Activated CD8-positive, alpha-beta memory T cell treated with anti-CD3 and anti-CD28 coated beads for 4 hours (primary cell): ENCODE results near the gene HIC1.

Experiments used
- DNase-seq, 2 donors: peaks; one replicate each; pipeline ENCODE4 v3.0.0-alpha.2; 2020; ENCODE audit warnings: low read depth in 2 of 2

Gene HIC1

GRCh38 chr17:2043785-2044184 lies 11.1 kb upstream of the HIC1 start:
- DNase-seq = no peak

- DNase-seq = no peak
Observed at GRCh38 chr17:2044263-2044894, 10.5 kb upstream of the HIC1 start.

GRCh38 chr17:2047590-2047989 lies 7.3 kb upstream of the HIC1 start:
- no peak for DNase-seq

GRCh38 chr17:2048805-2049204 lies 6.1 kb upstream of the HIC1 start:
- DNase-seq = no peak

GRCh38 chr17:2049333-2050299 lies 5.3 kb upstream of the HIC1 start:
- peak; percentile 88 for DNase-seq

- DNase-seq = peak in 1 of 2 donors; percentile 55
Observed at GRCh38 chr17:2050300-2051060, 4.4 kb upstream of the HIC1 start.

GRCh38 chr17:2051061-2051932 lies 3.6 kb upstream of the HIC1 start:
- no peak for DNase-seq

- DNase-seq = no peak
Observed at GRCh38 chr17:2051933-2052559, 2.9 kb upstream of the HIC1 start.

- peak; percentile 62 to 70 for DNase-seq
Observed at GRCh38 chr17:2053380-2054261, 1.3 kb upstream of the HIC1 start.

- no peak for DNase-seq
Observed at GRCh38 chr17:2054262-2054511, 716 bp upstream of the HIC1 start.

- no peak for DNase-seq
Observed at GRCh38 chr17:2055292-2056205, 646 bp downstream of the HIC1 start.

GRCh38 chr17:2056206-2057174 lies 1.6 kb downstream of the HIC1 start:
- DNase-seq = no peak

GRCh38 chr17:2057175-2057759 lies 2.4 kb downstream of the HIC1 start:
- DNase-seq = no peak

- DNase-seq = no peak
Observed at GRCh38 chr17:2057760-2058585, 3.1 kb downstream of the HIC1 start.

GRCh38 chr17:2058586-2059546 lies 4.0 kb downstream of the HIC1 start:
- DNase-seq = no peak
